ENCODE measurements around the gene GYG2. TPM values are rescaled to one million over a fixed set of nuclear protein-coding genes. Genes with fewer than 3 reads are reported as not detected.

GYG2 gene
- total RNA-seq = 100 to 1,000 TPM; 122 to 289 (median 183) TPM

GRCh38 chrX:2828344-2828958 is at the start of gene GYG2:
TSS of gene GYG2 (plus strand) at chrX:2828930. CDS start at chrX:2830189, 1,259 bp downstream.
- no peak for TF ChIP-seq CTCF (IDR thresholded peaks at IDR 0.05; ENCODE audit: low read depth)

GRCh38 chrX:2781226-2781571 is 47.5 kb upstream of the GYG2 start:
- TF ChIP-seq CTCF (IDR thresholded peaks at IDR 0.05; ENCODE audit: low read depth) = no peak

- TF ChIP-seq CTCF (IDR thresholded peaks at IDR 0.05; ENCODE audit: low read depth) = no peak
Observed at GRCh38 chrX:2781698-2782097, 47.0 kb upstream of the GYG2 start.

GRCh38 chrX:2782171-2782570 is 46.6 kb upstream of the GYG2 start:
- TF ChIP-seq CTCF (IDR thresholded peaks at IDR 0.05; ENCODE audit: low read depth) = no peak

GRCh38 chrX:2782778-2783177 is 46.0 kb upstream of the GYG2 start:
- no peak for TF ChIP-seq CTCF (IDR thresholded peaks at IDR 0.05; ENCODE audit: low read depth)

- TF ChIP-seq CTCF (IDR thresholded peaks at IDR 0.05; ENCODE audit: low read depth) = no peak
Observed at GRCh38 chrX:2784026-2784425, 44.7 kb upstream of the GYG2 start.

- no peak for TF ChIP-seq CTCF (IDR thresholded peaks at IDR 0.05; ENCODE audit: low read depth)
Observed at GRCh38 chrX:2785538-2785937, 43.2 kb upstream of the GYG2 start.

Measured in subcutaneous adipose tissue (tissue), 4 donors.